ENCODE data around the gene PLA2G2C.

Gene PLA2G2C

DNA sequence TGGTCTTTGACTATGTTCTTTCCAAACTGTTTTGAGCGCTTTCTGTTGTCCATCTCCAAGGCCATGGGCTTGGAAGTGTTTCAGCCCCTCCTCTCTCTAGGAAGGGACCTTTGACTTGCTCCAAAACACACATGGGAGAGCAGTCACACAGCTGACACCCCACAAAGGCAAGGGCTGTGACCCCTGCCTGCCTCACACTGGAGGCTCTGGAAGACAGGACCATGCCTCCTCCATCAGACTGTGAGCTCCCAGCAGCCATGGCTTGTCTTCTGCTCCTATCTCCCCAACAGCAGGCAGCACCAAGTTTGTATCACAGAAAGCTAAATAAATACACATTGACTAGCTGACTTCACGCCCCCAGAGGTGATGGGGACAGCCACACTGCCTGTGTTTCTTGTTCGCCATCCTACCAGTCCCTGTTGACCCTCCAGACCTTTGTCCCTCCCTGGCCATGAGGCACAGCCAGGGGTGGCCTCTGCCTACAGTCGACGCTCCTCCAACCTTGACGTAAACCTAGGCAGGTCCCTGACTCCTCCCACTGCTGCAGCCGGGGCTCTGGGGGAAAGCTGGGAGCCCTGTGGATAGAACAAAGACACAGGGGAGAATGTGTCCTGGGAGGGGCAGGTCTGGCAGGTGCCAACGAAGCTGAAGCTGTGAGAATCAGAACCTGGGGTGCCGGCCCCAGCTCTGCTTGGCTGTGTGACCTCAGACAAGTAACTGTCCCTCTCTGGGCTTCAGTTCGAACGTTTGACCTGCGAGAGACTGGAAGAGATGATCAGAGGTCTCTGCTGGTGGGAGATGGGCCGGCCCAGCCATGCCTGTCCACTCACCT lies 42.4 kb downstream of the PLA2G2C start:
- Histone ChIP-seq H3K27ac (no peak overlapping the region), H3K36me3 (no peaks in the 10 kb centered on the region), H3K27me3 (no peaks in the 10 kb centered on the region), H3K4me3 (ENCODE audit: low read depth in 1 of 2, low read length in 1 of 2) (no peak overlapping the region), H3K4me1 (ENCODE audit: control insufficient read depth in 1 of 2, insufficient read depth in 1 of 2, low read depth in 1 of 2, low read length in 1 of 2) (no peaks in the 10 kb centered on the region), H3K9me3 (no peaks in the 10 kb centered on the region)
- TF ChIP-seq, protein P1, sequence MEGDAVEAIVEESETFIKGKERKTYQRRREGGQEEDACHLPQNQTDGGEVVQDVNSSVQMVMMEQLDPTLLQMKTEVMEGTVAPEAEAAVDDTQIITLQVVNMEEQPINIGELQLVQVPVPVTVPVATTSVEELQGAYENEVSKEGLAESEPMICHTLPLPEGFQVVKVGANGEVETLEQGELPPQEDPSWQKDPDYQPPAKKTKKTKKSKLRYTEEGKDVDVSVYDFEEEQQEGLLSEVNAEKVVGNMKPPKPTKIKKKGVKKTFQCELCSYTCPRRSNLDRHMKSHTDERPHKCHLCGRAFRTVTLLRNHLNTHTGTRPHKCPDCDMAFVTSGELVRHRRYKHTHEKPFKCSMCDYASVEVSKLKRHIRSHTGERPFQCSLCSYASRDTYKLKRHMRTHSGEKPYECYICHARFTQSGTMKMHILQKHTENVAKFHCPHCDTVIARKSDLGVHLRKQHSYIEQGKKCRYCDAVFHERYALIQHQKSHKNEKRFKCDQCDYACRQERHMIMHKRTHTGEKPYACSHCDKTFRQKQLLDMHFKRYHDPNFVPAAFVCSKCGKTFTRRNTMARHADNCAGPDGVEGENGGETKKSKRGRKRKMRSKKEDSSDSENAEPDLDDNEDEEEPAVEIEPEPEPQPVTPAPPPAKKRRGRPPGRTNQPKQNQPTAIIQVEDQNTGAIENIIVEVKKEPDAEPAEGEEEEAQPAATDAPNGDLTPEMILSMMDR (IDR thresholded peaks at IDR 0.05): no peak

GRCh38 chr1:20143318-20143717 lies 43.0 kb downstream of the PLA2G2C start:
- no peaks in the 10 kb centered on the region for H3K27me3 ChIP-seq
- no peaks in the 10 kb centered on the region for H3K4me1 ChIP-seq (ENCODE audit: control insufficient read depth in 1 of 2, insufficient read depth in 1 of 2, low read depth in 1 of 2, low read length in 1 of 2)
- TF ChIP-seq, protein P1 (IDR thresholded peaks at IDR 0.05): no peak
- no peaks in the 10 kb centered on the region for H3K36me3 ChIP-seq
- no peak overlapping the region for H3K4me3 ChIP-seq (ENCODE audit: low read depth in 1 of 2, low read length in 1 of 2)
- no peaks in the 10 kb centered on the region for H3K9me3 ChIP-seq
- no peak overlapping the region for H3K27ac ChIP-seq

- Histone ChIP-seq H3K4me1 (ENCODE audit: control insufficient read depth in 1 of 2, insufficient read depth in 1 of 2, low read depth in 1 of 2, low read length in 1 of 2) (no peaks in the 10 kb centered on the region), H3K9me3 (no peaks in the 10 kb centered on the region), H3K27ac (no peak overlapping the region), H3K36me3 (no peaks in the 10 kb centered on the region), H3K27me3 (no peaks in the 10 kb centered on the region), H3K4me3 (ENCODE audit: low read depth in 1 of 2, low read length in 1 of 2) (no peak overlapping the region)
- TF ChIP-seq, protein P1 (IDR thresholded peaks at IDR 0.05): no peak
These were observed 44.2 kb downstream of the PLA2G2C start for GRCh38 chr1:20142001-20142710.

GRCh38 chr1:20141466-20141865 lies 44.9 kb downstream of the PLA2G2C start:
- no peaks in the 10 kb centered on the region for H3K9me3 ChIP-seq
- no peaks in the 10 kb centered on the region for H3K4me1 ChIP-seq (ENCODE audit: control insufficient read depth in 1 of 2, insufficient read depth in 1 of 2, low read depth in 1 of 2, low read length in 1 of 2)
- no peak overlapping the region for H3K4me3 ChIP-seq (ENCODE audit: low read depth in 1 of 2, low read length in 1 of 2)
- no peaks in the 10 kb centered on the region for H3K27me3 ChIP-seq
- no peak overlapping the region for H3K27ac ChIP-seq
- TF ChIP-seq, protein P1 (IDR thresholded peaks at IDR 0.05): no peak
- H3K36me3 ChIP-seq: no peaks in the 10 kb centered on the region

DNA sequence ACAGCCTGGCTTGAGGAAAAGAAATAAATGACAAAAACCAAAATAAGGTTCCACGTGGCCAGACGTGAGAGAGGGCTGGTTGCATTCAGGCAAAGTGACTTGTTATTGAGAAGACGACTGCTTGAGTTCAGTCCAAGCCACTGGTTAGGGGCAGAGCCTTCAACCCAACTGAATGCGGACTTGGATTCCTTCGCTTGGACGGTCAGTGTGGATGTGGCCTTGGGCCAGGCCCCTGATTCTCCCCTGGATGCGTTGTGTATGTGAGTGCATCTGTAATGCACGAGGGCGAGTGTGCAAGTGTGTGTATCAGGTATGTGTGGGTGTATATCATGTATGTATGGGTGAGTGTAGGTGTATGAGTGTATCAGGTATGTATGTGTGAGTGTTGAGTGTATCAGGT lies 45.3 kb downstream of the PLA2G2C start:
- H3K9me3 ChIP-seq: no peaks in the 10 kb centered on the region
- no peak overlapping the region for H3K27ac ChIP-seq
- TF ChIP-seq, protein P1 (IDR thresholded peaks at IDR 0.05): no peak
- no peaks in the 10 kb centered on the region for H3K4me1 ChIP-seq (ENCODE audit: control insufficient read depth in 1 of 2, insufficient read depth in 1 of 2, low read depth in 1 of 2, low read length in 1 of 2)
- H3K36me3 ChIP-seq: no peaks in the 10 kb centered on the region
- H3K4me3 ChIP-seq (ENCODE audit: low read depth in 1 of 2, low read length in 1 of 2): no peak overlapping the region
- no peaks in the 10 kb centered on the region for H3K27me3 ChIP-seq
